ENCODE measurements around the gene NR1I3. TPM values are rescaled to one million over a fixed set of nuclear protein-coding genes. Genes with fewer than 3 reads are reported as not detected.

Gene NR1I3
- total and polyA plus RNA-seq, 9 donors = not detected

GRCh38 chr1:161188381-161188780, 49.6 kb downstream of the NR1I3 start:
- intact Hi-C loops (cut with DNase I) = no loop called here
- Histone ChIP-seq H3K9me3 (no peaks in the 10 kb centered on the region), H3K4me1 (ENCODE audit: insufficient read depth) (peaks cover 2% of the 10 kb centered on the region), H3K4me3 (no peak overlapping the region), H3K36me3 (no peaks in the 10 kb centered on the region), H3K27me3 (no peaks in the 10 kb centered on the region), H3K27ac (no peak overlapping the region)
- TF ChIP-seq POLR2A (IDR thresholded peaks at IDR 0.05) (no peak), CTCF (IDR thresholded peaks at IDR 0.05) (no peak), EP300 (IDR thresholded peaks at IDR 0.05) (no peak)
- DNase-seq = peak in 1 of 5 donors; percentile 7
- 55 to 66% (median 60%) methylated on average over 6 of the region's 6 CpGs for WGBS, 3 donors

GRCh38 chr1:161187311-161187710, 50.7 kb downstream of the NR1I3 start:
- Histone ChIP-seq H3K27ac (no peak overlapping the region), H3K36me3 (no peaks in the 10 kb centered on the region), H3K4me1 (ENCODE audit: insufficient read depth) (peaks cover 2% of the 10 kb centered on the region), H3K9me3 (no peaks in the 10 kb centered on the region), H3K27me3 (no peaks in the 10 kb centered on the region), H3K4me3 (no peak overlapping the region)
- DNase-seq = peak in 1 of 5 donors; percentile 31
- WGBS, 3 donors = 60 to 69% (median 65%) methylated on average over 3 of the region's 3 CpGs
- intact Hi-C loops (cut with DNase I) = no loop called here
- TF ChIP-seq EP300 (IDR thresholded peaks at IDR 0.05) (no peak), POLR2A (IDR thresholded peaks at IDR 0.05) (no peak), CTCF (IDR thresholded peaks at IDR 0.05) (no peak)

GRCh38 chr1:161185732-161186311, 52.2 kb downstream of the NR1I3 start:
- 18 to 33% (median 27%) methylated on average over 2 of the region's 2 CpGs for WGBS, 3 donors
- no peaks in the 10 kb centered on the region for H3K36me3 ChIP-seq
- no peak for DNase-seq
- intact Hi-C loops (cut with DNase I) = no loop called here
- H3K4me3 ChIP-seq = no peak overlapping the region
- peak overlapping the region in 1 of 2 donors; percentile 9 for H3K27ac ChIP-seq
- H3K27me3 ChIP-seq = no peaks in the 10 kb centered on the region
- no peaks in the 10 kb centered on the region for H3K9me3 ChIP-seq
- TF ChIP-seq POLR2A (IDR thresholded peaks at IDR 0.05) (no peak), EP300 (IDR thresholded peaks at IDR 0.05) (no peak), CTCF (IDR thresholded peaks at IDR 0.05) (no peak)
- peaks cover 2% of the 10 kb centered on the region for H3K4me1 ChIP-seq (ENCODE audit: insufficient read depth)

GRCh38 chr1:161185282-161185682, 52.7 kb downstream of the NR1I3 start:
- peak in 2 of 5 donors; percentile 45 to 63 for DNase-seq
- no peaks in the 10 kb centered on the region for H3K9me3 ChIP-seq
- 2 to 6% (median 6%) methylated on average over 3 of the region's 3 CpGs for WGBS, 3 donors
- intact Hi-C loops (cut with DNase I) = no loop called here
- no peaks in the 10 kb centered on the region for H3K36me3 ChIP-seq
- H3K4me3 ChIP-seq = no peak overlapping the region
- peaks cover 2% of the 10 kb centered on the region for H3K4me1 ChIP-seq (ENCODE audit: insufficient read depth)
- TF ChIP-seq EP300 (IDR thresholded peaks at IDR 0.05) (no peak), POLR2A (IDR thresholded peaks at IDR 0.05) (no peak), CTCF (IDR thresholded peaks at IDR 0.05) (no peak)
- no peaks in the 10 kb centered on the region for H3K27me3 ChIP-seq
- peak overlapping the region in 1 of 2 donors; percentile 9 for H3K27ac ChIP-seq

Measured in ovary (tissue), 9 donors.